GM19035 (cell line): Measurements from ENCODE around the gene CAPN7.
"Not testable (repeated sequence)": the region's sequence is repeated elsewhere in the genome, so short reads cannot be mapped to it uniquely, and the experiment has no call there.

ENCODE experiments used
- ATAC-seq: cut with Tn5 transposase; IDR thresholded peaks from one replicate; pipeline ENCODE4 v1.9.1; 2021; ENCODE audit not compliant: unreplicated experiment

Gene CAPN7

DNA sequence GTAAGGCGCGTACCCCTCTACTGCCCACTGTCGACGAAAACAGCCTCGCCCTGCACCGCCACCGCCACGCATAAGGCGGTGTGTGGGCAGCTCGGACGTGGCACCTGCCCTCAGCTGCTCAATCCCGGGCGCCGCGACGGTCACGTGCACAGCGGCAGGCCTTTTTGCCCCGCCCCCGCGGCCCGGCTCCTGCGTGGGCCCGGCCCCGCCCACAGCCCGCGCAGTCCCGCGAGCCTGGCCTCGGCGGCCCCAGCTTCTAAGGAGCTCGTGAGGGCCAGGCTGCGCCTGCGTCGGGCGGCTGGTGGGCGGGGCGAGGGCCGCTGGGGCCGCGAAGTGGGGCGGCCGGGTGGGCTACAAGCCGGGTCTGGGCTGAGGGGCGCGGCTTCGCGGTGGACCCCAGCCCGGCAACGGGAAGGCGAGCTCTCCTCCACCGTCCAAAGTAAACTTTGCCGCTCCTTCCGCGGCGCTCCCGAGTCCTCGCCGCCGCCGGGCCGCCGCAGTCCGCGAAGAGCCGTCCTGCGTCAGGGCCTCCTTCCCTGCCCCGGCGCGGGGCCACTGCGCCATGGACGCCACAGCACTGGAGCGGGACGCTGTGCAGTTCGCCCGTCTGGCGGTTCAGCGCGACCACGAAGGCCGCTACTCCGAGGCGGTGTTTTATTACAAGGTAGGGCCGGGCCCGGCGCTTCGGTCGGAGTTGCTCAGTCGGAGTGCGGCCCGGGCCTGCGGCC is at the start of gene CAPN7:
TSS of gene CAPN7 (plus strand) at position 313 of the 728 bp plus-strand sequence. CDS start at position 563, 250 bp downstream.
- ATAC-seq: peak; percentile 86

DNA sequence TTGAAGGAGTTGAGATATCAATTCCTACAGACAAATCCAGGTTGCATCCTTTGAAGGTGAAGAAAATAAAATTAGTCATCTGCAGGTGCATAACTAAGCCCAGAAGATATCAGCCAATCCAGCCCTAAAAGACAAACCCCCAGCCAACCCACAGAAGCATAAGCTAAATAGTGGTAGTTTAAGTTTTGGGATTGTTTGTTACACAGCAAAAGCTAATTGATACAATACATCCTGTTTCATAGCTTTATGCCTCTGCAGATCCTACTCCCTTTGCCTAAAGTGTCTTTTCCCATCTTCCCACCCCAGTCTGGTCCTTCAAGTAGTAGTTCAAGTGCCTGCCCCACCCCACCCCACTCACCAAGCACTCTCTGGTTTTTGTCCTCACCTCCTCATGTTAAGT is 48.6 kb upstream of the CAPN7 start:
- no peak for ATAC-seq

DNA sequence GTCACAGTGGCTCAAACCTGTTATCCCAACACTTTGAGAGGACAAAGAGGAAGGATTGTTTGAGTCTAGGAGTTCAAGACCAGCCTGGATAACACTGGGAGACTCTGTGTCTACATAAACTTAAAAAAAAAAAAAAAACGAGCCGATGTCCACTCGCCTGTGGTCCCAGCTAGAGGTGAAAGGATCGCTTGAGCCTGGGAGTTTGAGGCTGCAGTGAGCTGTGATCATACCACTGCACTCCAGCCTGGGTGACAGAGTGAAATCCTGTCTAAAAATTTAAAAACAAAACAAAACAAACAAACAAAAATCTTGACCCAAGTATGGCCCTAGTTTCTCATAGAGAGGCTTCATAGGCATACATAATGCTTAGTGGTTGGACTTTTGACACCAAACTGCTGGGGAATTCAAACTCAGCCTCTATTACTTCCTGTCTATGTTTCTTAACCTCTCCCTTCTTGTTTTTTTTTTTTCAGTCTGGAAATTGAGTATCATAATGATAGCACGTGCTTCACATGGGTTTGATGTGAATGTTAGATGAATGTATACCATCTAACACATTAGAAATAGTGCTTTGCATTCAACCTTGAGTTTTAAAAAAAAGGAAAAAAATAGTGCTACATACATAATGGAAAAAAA is 46.4 kb upstream of the CAPN7 start:
- ATAC-seq: no peak

DNA sequence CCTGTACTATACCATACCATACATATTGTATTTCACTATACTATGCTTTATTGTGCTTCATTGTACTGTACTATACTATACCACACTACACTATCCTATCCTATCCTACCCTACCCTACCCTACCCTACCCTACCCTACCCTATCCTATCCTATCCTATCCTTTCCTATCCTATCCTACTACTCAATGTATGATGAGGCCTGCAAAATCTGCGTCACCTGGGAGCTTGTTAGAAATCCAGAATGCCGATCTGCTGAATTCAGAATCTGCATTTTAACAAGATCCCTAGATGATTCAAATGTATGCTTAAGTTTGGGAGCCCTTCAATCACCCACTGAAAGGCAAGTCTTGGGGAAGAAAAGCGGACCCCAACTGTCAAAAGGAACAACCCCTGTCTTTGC is 45.4 kb upstream of the CAPN7 start:
- ATAC-seq: no peak

DNA sequence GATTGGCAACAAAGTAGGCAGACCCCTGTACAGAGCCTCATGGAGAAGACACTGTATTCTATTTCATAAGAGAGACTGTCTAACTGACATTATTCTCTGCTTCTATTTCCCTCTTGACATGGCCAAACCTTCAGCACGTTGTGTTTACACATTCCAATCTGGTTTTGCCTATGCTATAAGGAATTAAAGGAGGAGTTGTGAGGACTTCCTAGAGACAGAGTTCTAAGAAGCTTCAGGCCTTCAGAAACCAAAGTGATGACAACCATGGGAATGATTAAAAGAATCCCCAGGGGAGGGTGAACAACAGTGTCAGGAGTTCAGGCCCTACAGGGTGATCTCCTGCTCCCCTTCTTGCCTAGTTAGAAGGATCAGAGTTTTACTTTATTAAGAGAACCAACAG is 44.9 kb upstream of the CAPN7 start:
- ATAC-seq: no peak

DNA sequence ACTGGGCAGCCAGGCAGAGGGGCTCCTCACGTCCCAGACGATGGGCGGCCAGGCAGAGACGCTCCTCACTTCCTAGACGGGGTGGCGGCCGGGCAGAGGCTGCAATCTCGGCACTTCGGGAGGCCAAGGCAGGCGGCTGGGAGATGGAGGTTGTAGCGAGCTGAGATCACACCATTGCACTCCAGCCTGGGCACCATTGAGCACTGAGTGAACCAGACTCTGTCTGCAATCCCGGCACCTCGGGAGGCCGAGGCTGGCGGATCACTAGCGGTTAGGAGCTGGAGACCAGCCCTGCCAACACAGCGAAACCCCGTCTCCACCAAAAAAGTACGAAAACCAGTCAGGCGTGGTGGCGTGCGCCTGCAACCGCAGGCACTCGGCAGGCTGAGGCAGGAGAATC is 42.4 kb upstream of the CAPN7 start:
- ATAC-seq: not testable (repeated sequence)

DNA sequence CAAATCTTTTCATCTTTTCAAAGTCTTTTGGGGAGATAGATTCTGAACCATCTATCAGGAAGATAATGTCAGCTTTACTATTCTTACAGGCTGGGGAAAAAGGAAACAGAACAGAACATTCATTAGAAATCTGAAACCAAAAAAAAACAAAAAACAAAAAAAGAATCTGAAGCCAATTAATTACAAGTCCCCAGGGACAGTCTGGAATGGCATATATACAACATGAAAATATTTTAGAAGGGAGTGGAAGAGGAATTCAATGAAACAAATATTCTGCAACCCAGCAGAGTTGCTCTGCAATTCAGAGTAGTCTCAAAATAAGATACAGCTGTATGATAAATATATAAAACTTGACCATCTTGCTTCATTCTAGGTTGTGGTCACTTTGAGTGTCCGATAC is 41.7 kb upstream of the CAPN7 start:
- ATAC-seq: no peak

DNA sequence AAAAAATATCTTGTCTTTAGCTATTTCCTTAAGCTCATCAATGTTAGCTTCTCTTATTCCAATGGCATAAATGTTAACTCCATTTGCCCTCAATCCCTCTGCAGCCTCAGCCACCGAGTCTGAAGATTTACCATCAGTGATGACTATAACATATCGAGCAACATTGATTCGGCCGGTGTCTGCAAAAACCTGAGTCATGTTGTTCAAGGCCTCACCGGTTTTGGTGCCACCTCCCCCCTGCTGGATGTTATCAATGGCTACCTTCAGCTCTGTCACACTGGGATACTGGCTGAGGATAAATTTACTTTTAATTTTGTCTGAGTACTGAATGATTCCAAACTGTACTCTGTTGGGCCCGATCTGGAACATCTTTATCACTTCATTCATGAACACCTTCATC is 41.0 kb upstream of the CAPN7 start:
- no peak for ATAC-seq

DNA sequence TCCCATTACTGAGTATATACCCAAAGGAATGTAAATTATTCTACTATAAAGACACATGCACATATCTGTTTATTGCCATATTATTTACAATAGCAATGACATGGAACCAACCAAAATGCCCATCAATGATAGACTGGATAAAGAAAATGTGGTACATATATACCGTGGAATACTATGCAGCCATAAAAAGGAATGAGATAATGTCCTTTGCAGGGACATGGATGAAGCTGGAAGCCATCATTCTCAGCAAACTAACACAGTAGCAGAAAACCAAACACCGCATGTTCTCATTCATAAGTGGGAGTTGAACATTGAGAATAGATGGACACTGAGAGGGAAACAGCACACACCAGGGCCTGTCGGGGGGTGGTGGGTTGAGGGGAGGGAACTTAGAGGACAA is 39.7 kb upstream of the CAPN7 start:
- not testable (repeated sequence) for ATAC-seq

DNA sequence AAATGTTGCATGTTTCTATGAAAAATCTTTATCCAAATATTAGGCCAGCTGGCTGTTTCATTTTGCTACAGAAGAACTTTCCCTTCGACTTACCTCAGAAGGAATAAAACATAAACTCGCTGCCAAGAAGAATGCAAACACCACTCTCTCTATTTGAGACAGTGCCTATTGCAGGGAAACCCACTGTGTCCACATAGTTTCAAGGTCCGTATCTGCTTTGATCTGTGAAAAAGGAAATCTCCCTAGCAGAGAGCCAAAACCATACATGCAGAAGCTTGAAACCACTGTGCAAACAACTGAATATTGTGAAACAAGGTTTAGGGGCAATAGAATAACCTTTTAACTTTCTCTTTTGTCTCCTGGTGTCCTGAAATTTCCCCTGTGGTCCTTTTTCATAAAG is 35.0 kb upstream of the CAPN7 start:
- ATAC-seq: no peak

DNA sequence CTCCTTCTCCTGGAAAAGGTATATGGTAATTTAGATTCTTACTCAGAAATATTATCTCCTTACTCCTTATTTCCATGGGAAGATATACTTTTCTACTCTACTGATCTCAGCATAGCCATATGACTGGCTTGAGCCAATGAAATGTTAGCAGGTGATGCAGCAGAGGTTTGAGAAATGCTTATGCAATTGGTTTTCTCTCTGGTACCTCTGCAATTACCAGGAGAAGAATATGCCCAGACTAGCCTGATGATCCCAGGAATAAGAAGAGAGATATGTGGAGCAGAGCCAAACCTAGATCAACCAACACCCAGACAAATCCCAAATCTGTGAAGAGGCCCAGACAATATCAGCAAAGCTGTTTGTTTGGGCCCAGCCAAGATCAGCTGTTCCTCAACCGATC is 33.2 kb upstream of the CAPN7 start:
- ATAC-seq: no peak

DNA sequence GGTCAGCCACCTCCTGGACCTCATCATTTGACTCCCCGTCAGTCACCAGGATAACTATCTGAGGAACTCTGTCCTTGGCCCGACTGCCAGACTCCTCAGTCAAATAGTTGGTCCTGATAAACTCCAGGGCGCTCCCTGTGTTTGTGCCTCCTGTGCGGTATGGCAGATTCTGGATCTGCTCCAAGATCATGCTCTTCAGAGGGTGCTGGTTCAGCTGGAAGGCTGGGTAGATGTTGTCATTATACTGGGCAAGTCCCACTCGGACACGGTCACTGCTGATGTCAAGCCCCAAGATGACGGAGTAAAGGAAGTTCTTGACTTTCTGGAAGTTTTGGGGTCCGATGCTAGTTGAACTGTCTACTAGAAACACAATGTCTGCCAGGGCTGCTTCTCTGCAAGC is 31.1 kb upstream of the CAPN7 start:
- ATAC-seq: no peak

DNA sequence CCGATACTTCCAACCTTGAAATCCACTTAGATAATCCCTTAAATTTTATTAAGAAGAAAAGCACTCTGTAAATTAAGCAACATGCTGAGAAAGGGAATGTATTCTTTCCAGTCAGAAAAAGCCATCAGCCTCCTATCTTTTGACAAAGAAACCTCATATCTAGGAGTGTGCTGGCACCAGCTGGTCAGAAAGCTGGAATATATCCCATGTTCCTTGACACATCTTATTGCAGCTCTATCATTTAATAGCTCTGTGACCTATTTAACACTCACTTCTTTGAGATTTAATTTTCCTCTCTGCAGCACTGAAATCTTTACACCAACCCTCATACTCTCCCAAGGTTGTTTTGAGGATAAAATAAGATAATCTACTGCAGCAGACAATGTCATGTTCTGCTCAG is 30.4 kb upstream of the CAPN7 start:
- ATAC-seq: no peak

DNA sequence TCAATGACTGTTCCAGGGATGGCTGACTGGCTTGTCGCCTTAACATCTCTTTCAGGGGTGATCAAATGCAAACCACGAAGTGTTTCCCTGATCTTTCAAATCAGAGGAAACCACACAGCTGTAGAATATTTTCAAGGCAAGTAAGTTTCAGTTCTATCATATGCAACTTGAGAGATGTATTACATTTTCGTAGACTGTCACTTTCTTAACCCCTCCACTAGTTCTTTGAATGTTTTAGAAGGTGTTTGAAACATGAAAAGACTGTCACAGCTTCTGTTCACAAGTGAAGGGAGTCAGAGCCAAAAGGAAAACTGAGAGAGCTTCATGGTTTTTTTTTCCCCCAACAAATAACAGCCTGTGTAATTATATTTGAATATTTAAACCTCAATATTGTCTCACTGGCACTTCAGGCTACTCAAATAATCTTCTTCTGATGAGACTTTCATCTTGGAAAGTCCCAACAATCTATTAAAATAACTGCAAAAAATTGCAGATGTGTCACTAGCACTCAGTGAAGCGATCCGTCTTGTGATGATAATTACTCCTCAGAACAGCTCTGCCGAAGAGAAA is 25.9 kb upstream of the CAPN7 start:
- peak; percentile 66 for ATAC-seq

DNA sequence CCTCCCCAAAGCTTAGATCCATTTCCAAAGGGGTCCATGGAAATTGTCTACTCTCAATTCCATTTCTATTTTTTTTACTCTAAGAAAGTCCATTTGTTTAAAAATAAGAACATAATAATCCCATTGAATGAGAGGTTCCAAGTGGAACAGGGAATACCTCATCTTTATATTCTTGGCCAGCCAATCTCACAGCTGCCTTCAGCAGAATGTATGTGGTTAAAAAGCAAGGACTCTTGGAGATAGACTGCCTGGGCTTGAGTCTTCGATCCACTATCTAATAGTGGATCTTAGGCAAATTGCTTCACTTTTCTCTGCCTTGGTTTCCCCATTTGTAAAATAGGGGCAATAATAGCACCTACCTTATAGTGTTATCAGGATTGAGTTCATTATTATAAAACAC is 24.5 kb upstream of the CAPN7 start:
- no peak for ATAC-seq

DNA sequence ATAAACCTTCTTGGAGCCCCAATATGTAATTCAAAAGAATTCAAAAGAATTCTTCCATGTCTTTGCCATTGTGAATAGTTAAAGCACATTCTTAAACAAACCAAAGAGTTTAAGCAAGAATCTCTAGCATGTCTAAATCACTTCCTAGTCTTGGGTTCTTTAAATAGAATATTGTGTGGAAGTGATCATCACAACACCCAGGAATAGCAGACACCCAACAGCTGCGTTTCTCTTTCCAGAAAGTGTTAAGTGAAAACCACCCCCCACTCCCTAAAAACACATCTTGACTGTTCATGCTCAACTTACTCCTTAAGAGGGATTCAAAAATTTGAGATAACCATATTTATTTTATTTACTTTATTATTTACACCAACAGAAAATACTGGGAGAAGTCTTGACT is 24.1 kb upstream of the CAPN7 start:
- no peak for ATAC-seq

DNA sequence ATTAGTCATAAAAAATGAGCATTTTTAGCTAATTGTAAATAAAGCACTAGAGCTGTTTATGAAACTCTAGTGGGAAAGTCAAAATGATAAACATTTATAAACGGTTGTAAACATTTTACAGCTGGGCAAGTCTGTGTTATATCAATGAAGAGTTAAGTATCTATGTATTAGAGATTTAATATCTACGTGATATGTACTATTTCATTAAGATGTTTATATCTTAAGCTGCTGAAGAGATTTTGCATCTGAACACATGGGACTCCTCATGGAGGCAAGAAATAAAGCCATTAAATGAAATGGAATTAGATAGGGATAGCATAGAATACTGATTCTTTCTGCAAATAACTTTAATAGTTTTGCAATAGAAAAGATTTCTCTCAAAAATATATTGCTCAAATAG is 23.0 kb upstream of the CAPN7 start:
- no peak for ATAC-seq

DNA sequence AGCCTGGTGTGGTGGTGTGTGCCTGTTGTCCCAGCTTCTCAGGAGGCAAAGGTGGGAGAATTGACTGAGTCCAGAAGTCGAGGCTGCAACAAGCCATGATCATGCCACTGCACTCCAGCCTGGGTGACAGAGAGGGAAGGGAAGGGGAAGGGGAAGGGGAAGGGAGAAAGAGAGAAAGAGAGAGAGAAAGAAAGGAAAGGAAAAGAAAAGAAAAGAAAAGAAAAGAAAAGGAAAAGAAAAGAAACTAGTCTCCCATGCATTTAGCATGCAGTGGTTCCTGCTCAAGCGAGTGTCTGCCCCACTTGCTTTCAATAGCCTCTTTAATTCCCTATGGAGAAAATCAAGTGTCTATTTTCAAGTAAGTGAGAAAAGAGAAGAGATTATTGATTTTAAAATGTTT is 20.6 kb upstream of the CAPN7 start:
- no peak for ATAC-seq

DNA sequence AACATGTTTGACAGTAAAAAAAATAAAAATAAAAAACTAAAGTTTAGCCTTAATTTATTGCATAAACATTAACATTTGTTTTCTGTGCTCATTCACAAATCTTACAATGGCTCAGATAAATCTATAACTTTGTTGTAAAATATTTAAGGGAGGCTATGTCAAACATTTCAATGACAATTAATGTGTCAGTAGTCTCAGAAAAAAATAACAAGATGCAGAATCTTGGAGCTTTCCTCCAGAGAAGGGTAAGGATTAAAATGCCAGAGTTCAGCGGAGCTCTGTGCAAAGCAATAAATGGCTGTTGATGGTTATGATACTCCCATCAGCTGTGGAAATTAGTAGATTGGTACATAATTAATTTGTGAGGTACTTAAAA is 20.0 kb upstream of the CAPN7 start:
- no peak for ATAC-seq

DNA sequence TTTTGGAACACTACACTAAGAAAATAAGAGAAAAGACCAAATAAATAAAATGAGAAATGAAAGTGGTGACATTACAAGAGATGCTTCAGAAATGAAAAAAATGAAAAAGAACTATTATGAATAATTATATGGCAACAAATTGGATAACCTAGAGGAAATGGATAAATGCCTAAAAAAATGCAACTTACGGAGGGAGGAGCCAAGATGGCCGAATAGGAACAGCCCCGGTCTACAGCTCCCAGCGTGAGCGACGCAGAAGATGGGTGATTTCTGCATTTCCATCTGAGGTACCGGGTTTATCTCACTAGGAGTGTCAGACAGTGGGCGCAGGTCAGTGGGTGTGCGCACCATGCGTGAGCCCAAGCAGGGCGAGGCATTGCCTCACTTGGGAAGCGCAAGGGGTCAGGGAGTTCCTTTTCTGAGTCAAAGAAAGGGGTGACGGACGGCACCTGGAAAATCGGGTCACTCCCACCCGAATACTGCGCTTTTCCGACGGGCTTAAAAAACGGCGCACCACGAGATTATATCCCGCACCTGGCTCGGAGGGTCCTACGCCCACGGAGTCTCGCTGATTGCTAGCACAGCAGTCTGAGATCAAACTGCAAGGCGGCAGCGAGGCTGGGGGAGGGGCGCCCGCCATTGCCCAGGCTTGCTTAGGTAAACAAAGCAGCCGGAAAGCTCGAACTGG is 19.4 kb upstream of the CAPN7 start:
- not testable (repeated sequence) for ATAC-seq

DNA sequence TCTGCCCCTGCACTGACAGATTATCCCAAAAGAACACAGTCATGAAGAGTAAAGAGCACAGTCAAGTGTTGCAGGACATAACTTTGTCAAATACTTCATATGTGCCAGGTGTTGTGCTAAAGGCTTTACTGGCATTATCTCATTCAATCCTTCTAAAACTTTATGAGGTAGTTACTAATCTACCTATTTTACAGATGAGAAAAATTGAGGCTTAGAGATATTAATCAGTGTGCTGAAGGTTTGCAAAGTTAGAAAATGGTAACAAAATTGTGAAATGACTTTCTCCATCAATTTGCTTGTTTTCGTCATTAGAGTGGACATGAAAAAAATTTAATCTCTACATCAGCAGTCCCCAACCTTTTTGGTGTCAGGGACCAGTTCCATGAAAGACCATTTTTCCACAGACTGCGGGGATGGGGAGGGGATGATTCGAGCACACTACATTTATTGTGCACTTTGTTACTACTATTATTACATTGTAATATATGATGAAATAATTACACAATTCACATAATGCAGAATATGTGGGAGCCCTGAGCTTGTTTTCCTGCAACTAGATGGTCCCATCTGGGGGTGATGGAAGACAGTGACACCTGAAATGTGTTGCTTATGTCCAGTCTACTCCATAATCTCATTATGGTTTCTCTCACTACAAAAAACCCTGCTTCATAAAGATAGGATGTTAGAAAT is 8.6 kb upstream of the CAPN7 start:
- no peak for ATAC-seq
